Stimulated activated CD4-positive, alpha-beta T cell treated with anti-CD3 and anti-CD28 coated beads, Interleukin-4, amount 100 ng/mL, for 24 hours (primary cell): ENCODE data around the gene SHLD1.

Experiments
- DNase-seq: peaks from one replicate; pipeline ENCODE4 v3.0.0-alpha.2; 2020

SHLD1 gene

DNA sequence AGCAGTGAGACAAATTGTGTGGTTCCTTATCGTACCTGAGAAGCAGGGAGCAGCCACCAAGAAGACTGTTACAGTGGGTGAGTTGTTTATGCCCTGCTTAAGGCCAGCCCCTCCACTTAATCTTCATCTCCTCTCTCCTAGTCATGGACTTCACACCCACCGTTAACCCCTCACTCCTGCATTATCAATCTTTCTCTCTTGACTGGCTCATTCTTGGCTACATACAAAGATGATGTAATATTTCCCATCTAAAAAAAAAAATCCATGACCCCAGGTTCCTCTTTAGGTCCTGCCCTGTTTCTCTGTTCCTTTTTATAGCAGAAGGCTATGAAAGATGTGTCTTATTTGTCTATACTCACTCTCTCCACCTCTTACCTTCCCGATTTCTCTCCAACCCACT is 72.4 kb downstream of the SHLD1 start:
- no peak for DNase-seq

GRCh38 chr20:5825130-5825719 is 75.0 kb downstream of the SHLD1 start:
- DNase-seq = no peak

DNA sequence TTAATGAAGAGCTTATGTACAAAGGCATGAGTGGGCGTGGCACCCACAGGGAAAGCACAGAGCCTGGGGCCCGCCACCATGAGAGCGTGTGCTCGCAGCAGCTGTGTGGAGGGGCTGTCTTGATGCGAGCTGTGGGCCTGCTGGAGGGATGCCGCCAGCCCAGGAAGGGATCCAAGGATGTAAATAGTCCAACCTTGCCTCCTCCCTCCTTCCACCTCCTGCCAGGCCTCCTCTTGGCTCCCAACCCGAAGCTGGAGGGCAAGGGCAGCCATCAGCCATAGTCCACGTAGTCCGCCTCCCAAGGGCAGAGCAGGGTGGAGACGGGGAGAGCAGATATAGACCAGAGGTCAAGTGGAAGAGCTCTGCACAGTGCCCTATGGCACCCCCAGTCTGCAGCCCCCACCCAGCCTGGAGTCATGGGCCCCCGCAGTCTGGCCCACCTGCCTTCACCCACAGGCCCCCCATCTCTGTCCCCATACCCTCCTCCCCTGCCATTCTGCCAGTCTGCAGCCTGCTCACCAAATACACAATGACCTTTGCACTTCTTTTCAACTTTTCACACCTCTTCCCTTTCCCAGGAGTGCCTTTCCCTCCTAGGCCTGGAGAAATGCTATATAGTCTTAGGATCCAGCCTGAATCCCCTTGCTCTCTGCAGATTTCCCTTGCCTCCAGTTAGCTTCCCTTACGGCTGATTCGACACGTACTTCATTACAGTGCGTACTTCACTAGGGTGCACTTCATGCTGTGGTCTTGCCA is 77.1 kb downstream of the SHLD1 start:
- DNase-seq = no peak

- DNase-seq = no peak
Observed at GRCh38 chr20:5827861-5828260, 77.7 kb downstream of the SHLD1 start.

DNA sequence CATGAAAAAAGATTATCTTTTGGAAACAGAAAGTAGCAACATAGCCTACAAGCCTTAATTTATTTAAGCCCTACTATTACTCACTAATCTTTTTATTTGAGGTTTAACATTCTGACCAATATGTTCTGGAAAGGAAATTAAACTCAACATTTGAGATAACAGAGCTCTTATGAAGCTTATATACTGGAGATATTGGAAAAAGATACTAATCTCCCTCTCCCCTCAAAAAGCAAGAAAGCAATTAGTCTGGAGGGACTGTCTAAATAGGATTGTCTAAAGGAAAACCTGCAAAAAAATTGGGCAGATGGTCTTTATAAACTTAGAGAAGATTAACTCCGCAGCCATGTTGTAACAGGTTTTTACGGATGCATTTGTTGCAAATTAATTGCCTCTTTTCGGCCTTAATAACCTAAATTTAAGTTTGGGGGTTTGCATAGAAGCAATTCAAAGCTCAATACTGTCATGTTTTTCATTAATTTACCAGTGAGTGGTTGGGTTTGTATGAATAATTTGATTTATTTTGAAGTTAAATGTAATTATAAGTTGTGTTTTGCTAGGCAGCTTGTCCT is 79.1 kb downstream of the SHLD1 start:
- no peak for DNase-seq

GRCh38 chr20:5831539-5832237 is 81.5 kb downstream of the SHLD1 start:
- no peak for DNase-seq

GRCh38 chr20:5833309-5833941 is 83.2 kb downstream of the SHLD1 start:
- DNase-seq = no peak

DNA sequence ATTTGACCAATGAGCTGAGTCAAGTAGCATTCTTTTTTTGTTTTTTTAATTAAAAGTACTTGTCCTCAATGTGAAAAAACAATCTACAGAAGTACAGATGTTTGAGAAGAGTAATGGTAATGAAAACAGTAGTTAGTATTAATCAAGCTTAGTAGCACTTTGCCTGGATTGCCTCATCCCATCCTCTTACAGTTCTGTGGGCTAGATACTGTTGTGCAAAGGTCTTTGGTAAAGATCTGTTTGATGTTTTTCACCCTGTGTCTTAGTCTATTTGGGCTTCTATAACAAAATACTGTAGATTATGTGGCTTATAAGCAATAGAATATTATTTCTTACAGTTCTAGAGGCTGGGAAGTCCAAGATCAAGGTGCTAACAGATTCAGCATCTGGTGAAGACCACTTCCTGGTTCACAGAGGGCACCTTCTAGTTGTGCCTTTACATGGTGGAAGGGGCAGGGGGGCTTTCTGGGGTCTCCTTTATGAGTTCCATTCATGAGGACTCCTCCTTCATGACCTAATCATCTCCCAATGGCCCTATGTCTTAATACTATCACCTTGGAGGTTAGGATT is 84.3 kb downstream of the SHLD1 start:
- no peak for DNase-seq

DNA sequence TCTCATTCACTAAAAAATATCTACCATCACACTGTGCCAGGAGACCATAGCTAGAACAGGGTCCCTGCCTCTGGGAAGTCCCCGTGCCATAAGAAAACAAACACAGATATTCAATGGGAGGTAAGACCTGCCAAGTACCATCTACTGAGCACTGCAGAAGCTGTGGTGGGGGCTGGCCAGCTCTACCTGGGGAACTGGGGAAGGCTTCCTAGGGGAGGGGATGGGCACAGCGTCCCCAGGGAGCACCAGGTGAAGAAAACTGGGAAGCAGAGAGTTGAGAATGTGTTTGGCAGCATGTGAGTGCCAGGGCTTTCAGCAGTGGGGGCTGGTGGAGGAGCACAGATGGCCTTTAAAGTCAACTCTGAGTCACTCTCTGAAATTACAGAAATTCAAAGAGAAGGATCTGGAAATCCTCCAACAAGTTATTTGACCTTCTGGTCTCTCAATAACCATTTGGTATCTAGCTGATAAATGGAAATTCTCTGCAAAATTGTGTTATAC is 85.2 kb downstream of the SHLD1 start:
- peak; percentile 21 for DNase-seq

GRCh38 chr20:5835871-5836270 is 85.7 kb downstream of the SHLD1 start:
- DNase-seq = no peak

GRCh38 chr20:5836569-5836968 is 86.4 kb downstream of the SHLD1 start:
- DNase-seq = no peak

GRCh38 chr20:5840411-5841002 is 90.3 kb downstream of the SHLD1 start:
- DNase-seq = no peak

DNA sequence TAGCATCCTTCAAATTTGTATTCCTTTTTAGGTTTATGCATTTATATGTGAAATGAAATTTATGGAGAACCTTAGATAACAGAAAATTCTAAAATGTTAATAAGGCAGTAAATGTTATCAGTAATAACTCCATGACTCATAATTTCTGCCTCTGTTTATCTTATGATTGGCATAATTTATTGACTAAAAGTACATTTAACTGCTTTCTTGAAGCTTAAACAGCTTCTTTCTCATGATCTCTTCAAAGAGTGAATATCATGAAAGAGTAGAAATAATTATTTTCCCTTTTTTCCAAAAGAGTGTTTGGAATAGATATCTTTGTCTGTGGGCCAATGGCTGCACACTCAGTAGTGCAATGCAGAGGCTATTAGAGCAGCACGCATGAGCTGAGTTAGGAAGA is 91.3 kb downstream of the SHLD1 start:
- no peak for DNase-seq

- DNase-seq = no peak
Observed at GRCh38 chr20:5842465-5842864, 92.3 kb downstream of the SHLD1 start.

- no peak for DNase-seq
Observed at GRCh38 chr20:5843054-5843592, 92.9 kb downstream of the SHLD1 start.

GRCh38 chr20:5844063-5844681 is 94.0 kb downstream of the SHLD1 start:
- DNase-seq = peak; percentile 73

GRCh38 chr20:5845681-5846615 is 95.7 kb downstream of the SHLD1 start:
- no peak for DNase-seq

- DNase-seq = no peak
Observed at GRCh38 chr20:5848711-5849505, 98.7 kb downstream of the SHLD1 start.

GRCh38 chr20:5855939-5856338 is 105.7 kb downstream of the SHLD1 start:
- no peak for DNase-seq

- DNase-seq = no peak
Observed at GRCh38 chr20:5859608-5860007, 109.4 kb downstream of the SHLD1 start.
